ENCODE data around the gene TREM2. TPM values are rescaled to one million over a fixed set of nuclear protein-coding genes. Genes with fewer than 3 reads are reported as not detected.

Gene TREM2
- polyA plus RNA-seq, 1 donor from 2014 or later: not detected

DNA sequence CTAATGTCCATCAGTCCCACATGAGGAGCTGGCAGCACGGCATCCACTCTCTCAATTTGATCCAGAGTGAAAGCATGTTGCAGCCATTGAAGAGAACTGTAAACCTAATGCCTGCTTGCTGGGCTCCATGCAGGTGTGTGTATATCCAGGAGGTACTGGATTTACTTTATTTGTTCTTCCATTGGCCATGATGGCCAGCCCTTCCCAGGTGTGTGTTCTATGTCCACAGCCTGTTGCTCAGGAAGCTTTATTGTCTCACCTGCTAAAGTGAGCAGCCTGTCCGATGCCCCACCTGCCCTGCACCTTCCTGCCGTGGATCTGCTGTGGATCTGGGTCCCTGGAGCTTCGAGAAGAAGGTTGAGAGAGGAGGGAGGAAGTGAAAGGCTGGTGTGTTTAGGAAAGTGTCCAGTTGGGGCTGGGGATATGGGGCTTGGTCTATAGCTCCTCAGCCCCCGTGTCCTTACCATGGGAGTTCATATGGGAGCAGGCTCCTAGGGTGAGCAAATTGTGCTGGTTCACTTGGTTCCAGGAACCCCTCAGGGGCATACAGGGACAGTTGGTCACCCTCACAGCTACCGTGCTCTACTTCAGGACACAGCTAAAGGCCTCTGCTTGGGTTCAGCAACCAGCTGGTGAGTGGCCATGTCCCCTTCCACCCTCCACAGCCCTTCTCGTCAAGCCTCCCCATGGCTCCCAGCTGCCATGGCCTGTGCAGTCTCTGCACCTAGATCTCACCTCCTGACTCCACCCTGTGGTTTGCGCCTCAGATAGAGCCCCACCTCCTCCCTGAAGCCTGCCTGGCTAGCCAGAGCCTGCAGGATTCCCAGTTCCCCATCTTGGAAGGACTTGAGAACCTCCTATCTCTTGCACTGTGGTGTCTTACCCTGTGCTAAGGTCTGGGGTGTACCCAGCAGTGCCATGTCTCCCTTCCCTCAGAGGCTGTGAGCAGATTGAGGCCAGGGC lies 25.3 kb upstream of the TREM2 start:
- H3K9me3 ChIP-seq (ENCODE audit: low read length): peaks cover 2% of the 10 kb centered on the region
- no peak overlapping the region for H3K27ac ChIP-seq (ENCODE audit: low read length)
- H4K20me1 ChIP-seq (ENCODE audit: insufficient read depth): no peaks in the 10 kb centered on the region
- H3K9me2 ChIP-seq (ENCODE audit: insufficient read depth, low read length): no peaks in the 10 kb centered on the region
- no peak overlapping the region for H3K4me2 ChIP-seq (ENCODE audit: low read length)
- no peaks in the 10 kb centered on the region for H3F3A ChIP-seq (ENCODE audit: insufficient read depth, low read length, poor library complexity, severe bottlenecking)
- no peak overlapping the region for H3K9ac ChIP-seq (ENCODE audit: low read length)
- H2AFZ ChIP-seq (ENCODE audit: low read depth, low read length): no peak overlapping the region
- H3K79me2 ChIP-seq (replicated peaks; ENCODE audit: insufficient read depth, low read length): no peaks in the 10 kb centered on the region
- H3K4me3 ChIP-seq (ENCODE audit: low read length): no peak overlapping the region
- no peaks in the 10 kb centered on the region for H3K36me3 ChIP-seq (ENCODE audit: insufficient read depth, low read length)
- no peaks in the 10 kb centered on the region for H3K27me3 ChIP-seq (ENCODE audit: insufficient read depth, low read depth, low read length)
- TF ChIP-seq, protein P1, sequence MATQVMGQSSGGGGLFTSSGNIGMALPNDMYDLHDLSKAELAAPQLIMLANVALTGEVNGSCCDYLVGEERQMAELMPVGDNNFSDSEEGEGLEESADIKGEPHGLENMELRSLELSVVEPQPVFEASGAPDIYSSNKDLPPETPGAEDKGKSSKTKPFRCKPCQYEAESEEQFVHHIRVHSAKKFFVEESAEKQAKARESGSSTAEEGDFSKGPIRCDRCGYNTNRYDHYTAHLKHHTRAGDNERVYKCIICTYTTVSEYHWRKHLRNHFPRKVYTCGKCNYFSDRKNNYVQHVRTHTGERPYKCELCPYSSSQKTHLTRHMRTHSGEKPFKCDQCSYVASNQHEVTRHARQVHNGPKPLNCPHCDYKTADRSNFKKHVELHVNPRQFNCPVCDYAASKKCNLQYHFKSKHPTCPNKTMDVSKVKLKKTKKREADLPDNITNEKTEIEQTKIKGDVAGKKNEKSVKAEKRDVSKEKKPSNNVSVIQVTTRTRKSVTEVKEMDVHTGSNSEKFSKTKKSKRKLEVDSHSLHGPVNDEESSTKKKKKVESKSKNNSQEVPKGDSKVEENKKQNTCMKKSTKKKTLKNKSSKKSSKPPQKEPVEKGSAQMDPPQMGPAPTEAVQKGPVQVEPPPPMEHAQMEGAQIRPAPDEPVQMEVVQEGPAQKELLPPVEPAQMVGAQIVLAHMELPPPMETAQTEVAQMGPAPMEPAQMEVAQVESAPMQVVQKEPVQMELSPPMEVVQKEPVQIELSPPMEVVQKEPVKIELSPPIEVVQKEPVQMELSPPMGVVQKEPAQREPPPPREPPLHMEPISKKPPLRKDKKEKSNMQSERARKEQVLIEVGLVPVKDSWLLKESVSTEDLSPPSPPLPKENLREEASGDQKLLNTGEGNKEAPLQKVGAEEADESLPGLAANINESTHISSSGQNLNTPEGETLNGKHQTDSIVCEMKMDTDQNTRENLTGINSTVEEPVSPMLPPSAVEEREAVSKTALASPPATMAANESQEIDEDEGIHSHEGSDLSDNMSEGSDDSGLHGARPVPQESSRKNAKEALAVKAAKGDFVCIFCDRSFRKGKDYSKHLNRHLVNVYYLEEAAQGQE (IDR thresholded peaks at IDR 0.05; ENCODE audit: borderline replicate concordance): no peak
- TF ChIP-seq MXI1 (conservative IDR thresholded peaks at IDR 0.05; ENCODE audit: poor library complexity, severe bottlenecking) (no peak), SMC3 (conservative IDR thresholded peaks at IDR 0.05; ENCODE audit: poor library complexity) (no peak), EZH2 (IDR thresholded peaks at IDR 0.05; ENCODE audit: borderline replicate concordance, insufficient read depth, low read length, poor library complexity, severe bottlenecking) (no peak), EP300 (conservative IDR thresholded peaks at IDR 0.05; ENCODE audit: poor library complexity, severe bottlenecking) (no peak), TAF1 (IDR thresholded peaks at IDR 0.05; ENCODE audit: low read depth) (no peak), POLR2AphosphoS5 (IDR thresholded peaks at IDR 0.05) (no peak), RAD21 (conservative IDR thresholded peaks at IDR 0.05) (no peak)
- TF ChIP-seq, protein P2, sequence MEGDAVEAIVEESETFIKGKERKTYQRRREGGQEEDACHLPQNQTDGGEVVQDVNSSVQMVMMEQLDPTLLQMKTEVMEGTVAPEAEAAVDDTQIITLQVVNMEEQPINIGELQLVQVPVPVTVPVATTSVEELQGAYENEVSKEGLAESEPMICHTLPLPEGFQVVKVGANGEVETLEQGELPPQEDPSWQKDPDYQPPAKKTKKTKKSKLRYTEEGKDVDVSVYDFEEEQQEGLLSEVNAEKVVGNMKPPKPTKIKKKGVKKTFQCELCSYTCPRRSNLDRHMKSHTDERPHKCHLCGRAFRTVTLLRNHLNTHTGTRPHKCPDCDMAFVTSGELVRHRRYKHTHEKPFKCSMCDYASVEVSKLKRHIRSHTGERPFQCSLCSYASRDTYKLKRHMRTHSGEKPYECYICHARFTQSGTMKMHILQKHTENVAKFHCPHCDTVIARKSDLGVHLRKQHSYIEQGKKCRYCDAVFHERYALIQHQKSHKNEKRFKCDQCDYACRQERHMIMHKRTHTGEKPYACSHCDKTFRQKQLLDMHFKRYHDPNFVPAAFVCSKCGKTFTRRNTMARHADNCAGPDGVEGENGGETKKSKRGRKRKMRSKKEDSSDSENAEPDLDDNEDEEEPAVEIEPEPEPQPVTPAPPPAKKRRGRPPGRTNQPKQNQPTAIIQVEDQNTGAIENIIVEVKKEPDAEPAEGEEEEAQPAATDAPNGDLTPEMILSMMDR (IDR thresholded peaks at IDR 0.05; ENCODE audit: poor library complexity, severe bottlenecking): no peak

DNA sequence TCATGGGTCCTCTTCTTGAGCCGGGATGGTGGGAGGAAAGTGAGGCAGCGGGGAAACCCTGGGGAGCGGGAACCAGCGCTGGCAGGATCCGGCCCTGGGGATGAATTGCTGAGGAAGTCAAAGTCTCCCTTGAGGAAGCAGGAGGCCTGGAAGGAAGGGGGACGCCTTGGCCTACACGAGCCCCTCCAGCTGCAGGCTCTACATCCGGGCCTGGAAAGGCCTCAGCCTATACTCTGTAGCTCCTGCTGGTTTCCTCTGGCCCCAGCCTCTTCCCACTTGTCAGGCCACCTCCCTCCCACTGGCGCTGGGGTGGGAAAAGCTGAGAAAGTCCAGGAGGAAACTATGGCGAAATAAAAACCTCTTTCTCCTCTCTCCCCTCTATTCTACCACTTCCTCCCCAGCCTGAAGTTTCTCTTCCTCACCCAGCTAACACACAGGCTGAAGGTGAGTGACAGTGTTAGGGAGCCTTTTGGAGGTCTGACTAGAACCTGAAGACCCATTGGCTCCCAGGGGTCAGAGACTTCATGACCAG lies 23.2 kb upstream of the TREM2 start:
- Histone ChIP-seq H3K4me2 (ENCODE audit: low read length) (no peak overlapping the region), H3K36me3 (ENCODE audit: insufficient read depth, low read length) (no peaks in the 10 kb centered on the region), H2AFZ (ENCODE audit: low read depth, low read length) (no peak overlapping the region), H3F3A (ENCODE audit: insufficient read depth, low read length, poor library complexity, severe bottlenecking) (no peaks in the 10 kb centered on the region), H3K9me3 (ENCODE audit: low read length) (peaks cover 2% of the 10 kb centered on the region), H3K9ac (ENCODE audit: low read length) (no peak overlapping the region), H3K9me2 (ENCODE audit: insufficient read depth, low read length) (no peaks in the 10 kb centered on the region), H3K4me3 (ENCODE audit: low read length) (no peak overlapping the region), H3K27me3 (ENCODE audit: insufficient read depth, low read depth, low read length) (no peaks in the 10 kb centered on the region), H3K79me2 (replicated peaks; ENCODE audit: insufficient read depth, low read length) (no peaks in the 10 kb centered on the region), H3K27ac (ENCODE audit: low read length) (no peak overlapping the region), H4K20me1 (ENCODE audit: insufficient read depth) (no peaks in the 10 kb centered on the region)
- TF ChIP-seq, protein P2 (IDR thresholded peaks at IDR 0.05; ENCODE audit: poor library complexity, severe bottlenecking): no peak
- TF ChIP-seq EP300 (conservative IDR thresholded peaks at IDR 0.05; ENCODE audit: poor library complexity, severe bottlenecking) (no peak), TAF1 (IDR thresholded peaks at IDR 0.05; ENCODE audit: low read depth) (no peak), RAD21 (conservative IDR thresholded peaks at IDR 0.05) (no peak), POLR2AphosphoS5 (IDR thresholded peaks at IDR 0.05) (no peak), SMC3 (conservative IDR thresholded peaks at IDR 0.05; ENCODE audit: poor library complexity) (no peak), EZH2 (IDR thresholded peaks at IDR 0.05; ENCODE audit: borderline replicate concordance, insufficient read depth, low read length, poor library complexity, severe bottlenecking) (no peak), MXI1 (conservative IDR thresholded peaks at IDR 0.05; ENCODE audit: poor library complexity, severe bottlenecking) (no peak)
- TF ChIP-seq, protein P1 (IDR thresholded peaks at IDR 0.05; ENCODE audit: borderline replicate concordance): no peak
